Raji (cell line): Measurements from ENCODE around the gene N4BP2L2.

ENCODE experiments used
- POLR2A ChIP-seq: IDR thresholded peaks from 2 replicates; pipeline ENCODE4 v1.6.1; 2011; ENCODE audit warnings: low read depth, low read length, control low read depth; ENCODE audit not compliant: insufficient read depth

The N4BP2L2 gene

GRCh38 chr13:32538143-32538620, 413 bp downstream of the N4BP2L2 start:
- no peak for TF ChIP-seq POLR2A

GRCh38 chr13:32537580-32538142, 934 bp downstream of the N4BP2L2 start:
- no peak for TF ChIP-seq POLR2A

- no peak for TF ChIP-seq POLR2A
Observed at GRCh38 chr13:32535748-32536147, 2.8 kb downstream of the N4BP2L2 start.

GRCh38 chr13:32535115-32535514, 3.5 kb downstream of the N4BP2L2 start:
- TF ChIP-seq POLR2A = no peak

- TF ChIP-seq POLR2A = no peak
Observed at GRCh38 chr13:32530841-32531253, 7.7 kb downstream of the N4BP2L2 start.

GRCh38 chr13:32528358-32528757, 10.2 kb downstream of the N4BP2L2 start:
- TF ChIP-seq POLR2A = no peak

GRCh38 chr13:32527151-32527550, 11.4 kb downstream of the N4BP2L2 start:
- TF ChIP-seq POLR2A = no peak

GRCh38 chr13:32525766-32526165, 12.8 kb downstream of the N4BP2L2 start:
- no peak for TF ChIP-seq POLR2A

- no peak for TF ChIP-seq POLR2A
Observed at GRCh38 chr13:32515246-32515645, 23.3 kb downstream of the N4BP2L2 start.

- TF ChIP-seq POLR2A = no peak
Observed at GRCh38 chr13:32511482-32511881, 27.1 kb downstream of the N4BP2L2 start.

- TF ChIP-seq POLR2A = no peak
Observed at GRCh38 chr13:32504876-32505275, 33.7 kb downstream of the N4BP2L2 start.

- TF ChIP-seq POLR2A = no peak
Observed at GRCh38 chr13:32504263-32504662, 34.3 kb downstream of the N4BP2L2 start.

GRCh38 chr13:32503727-32504126, 34.9 kb downstream of the N4BP2L2 start:
- TF ChIP-seq POLR2A = no peak

- no peak for TF ChIP-seq POLR2A
Observed at GRCh38 chr13:32501064-32501463, 37.5 kb downstream of the N4BP2L2 start.

- TF ChIP-seq POLR2A = no peak
Observed at GRCh38 chr13:32499538-32500210, 38.9 kb downstream of the N4BP2L2 start.

GRCh38 chr13:32497589-32497988, 41.0 kb downstream of the N4BP2L2 start:
- no peak for TF ChIP-seq POLR2A

- no peak for TF ChIP-seq POLR2A
Observed at GRCh38 chr13:32496599-32497160, 41.9 kb downstream of the N4BP2L2 start.

- TF ChIP-seq POLR2A = no peak
Observed at GRCh38 chr13:32495841-32496240, 42.8 kb downstream of the N4BP2L2 start.
